ENCODE results near the gene DSCAML1.

Gene DSCAML1

DNA sequence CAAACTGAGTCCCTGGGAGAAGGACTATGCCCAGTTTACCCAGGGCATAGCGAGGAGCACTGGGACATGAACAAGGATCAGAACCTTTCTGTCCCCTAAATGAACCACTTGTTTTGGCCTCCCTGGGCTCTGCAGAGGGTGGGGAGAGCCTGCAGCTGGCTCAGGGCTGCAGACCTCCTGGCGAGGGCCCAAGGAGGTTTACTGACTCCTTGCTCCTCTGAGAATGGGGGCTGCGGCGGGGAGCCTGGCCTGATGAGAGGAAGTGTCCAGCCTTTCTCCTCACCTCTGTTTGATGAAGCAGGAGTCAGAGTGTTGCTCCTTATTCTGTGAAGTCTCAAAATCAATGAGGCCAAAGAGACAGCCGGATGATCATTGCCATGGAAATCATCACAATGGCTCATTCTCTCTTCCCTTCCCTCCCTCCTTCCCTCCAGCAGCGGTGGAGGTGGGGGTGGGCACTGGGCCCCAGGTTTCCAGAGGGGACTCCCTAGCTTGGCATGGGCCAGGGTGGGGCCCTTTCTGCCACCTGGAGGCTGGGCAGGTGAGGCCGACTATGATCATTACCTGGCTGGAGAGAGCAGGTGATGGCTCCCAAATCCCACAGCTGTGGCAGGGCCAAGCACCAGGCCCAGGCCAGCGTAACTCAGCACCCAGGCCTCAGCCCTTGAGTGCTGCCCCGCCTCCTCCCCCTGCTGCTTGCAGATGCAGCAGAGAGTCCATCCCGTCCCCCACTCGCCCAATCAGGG lies 299.6 kb downstream of the DSCAML1 start:
- Histone ChIP-seq H3K27ac (no peak overlapping the region), H3K4me3 (ENCODE audit: low read depth, low read length) (no peak overlapping the region), H3K27me3 (replicated peaks) (peaks cover 4% of the 10 kb centered on the region), H3K36me3 (replicated peaks) (no peaks in the 10 kb centered on the region)
- DNase-seq: no peak
- TF ChIP-seq, protein P1, sequence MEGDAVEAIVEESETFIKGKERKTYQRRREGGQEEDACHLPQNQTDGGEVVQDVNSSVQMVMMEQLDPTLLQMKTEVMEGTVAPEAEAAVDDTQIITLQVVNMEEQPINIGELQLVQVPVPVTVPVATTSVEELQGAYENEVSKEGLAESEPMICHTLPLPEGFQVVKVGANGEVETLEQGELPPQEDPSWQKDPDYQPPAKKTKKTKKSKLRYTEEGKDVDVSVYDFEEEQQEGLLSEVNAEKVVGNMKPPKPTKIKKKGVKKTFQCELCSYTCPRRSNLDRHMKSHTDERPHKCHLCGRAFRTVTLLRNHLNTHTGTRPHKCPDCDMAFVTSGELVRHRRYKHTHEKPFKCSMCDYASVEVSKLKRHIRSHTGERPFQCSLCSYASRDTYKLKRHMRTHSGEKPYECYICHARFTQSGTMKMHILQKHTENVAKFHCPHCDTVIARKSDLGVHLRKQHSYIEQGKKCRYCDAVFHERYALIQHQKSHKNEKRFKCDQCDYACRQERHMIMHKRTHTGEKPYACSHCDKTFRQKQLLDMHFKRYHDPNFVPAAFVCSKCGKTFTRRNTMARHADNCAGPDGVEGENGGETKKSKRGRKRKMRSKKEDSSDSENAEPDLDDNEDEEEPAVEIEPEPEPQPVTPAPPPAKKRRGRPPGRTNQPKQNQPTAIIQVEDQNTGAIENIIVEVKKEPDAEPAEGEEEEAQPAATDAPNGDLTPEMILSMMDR (IDR thresholded peaks at IDR 0.05; ENCODE audit: low read depth, low read length, missing control alignments): no peak
- in situ Hi-C loops (cut with HindIII; ENCODE audit: low pct_ligation_motif_present, low sequenced_read_pairs): no loop called here

DNA sequence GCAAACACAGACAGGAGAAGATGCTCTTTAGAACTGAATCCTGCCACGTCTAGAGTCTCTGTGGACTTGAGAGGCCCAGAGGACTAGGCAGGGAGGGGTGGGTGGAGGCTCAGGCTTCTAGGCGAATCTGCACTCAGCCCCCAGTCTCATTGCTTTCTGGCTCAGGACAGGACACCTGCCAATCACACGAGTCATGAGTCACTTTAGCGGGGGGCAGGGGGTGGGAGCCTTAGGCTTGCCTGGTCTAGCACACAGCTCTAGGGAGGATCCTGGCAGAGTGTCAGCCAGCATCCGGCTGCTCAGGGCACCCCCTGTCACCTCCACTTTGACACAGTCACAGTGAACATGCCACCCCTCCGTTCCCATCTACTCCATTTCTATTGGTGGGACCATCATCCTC lies 301.7 kb downstream of the DSCAML1 start:
- Histone ChIP-seq H3K27me3 (replicated peaks) (peaks cover 19% of the 10 kb centered on the region), H3K36me3 (replicated peaks) (no peaks in the 10 kb centered on the region), H3K27ac (no peak overlapping the region), H3K4me3 (ENCODE audit: low read depth, low read length) (no peak overlapping the region)
- DNase-seq: no peak
- TF ChIP-seq, protein P1 (IDR thresholded peaks at IDR 0.05; ENCODE audit: low read depth, low read length, missing control alignments): no peak
- in situ Hi-C loops (cut with HindIII; ENCODE audit: low pct_ligation_motif_present, low sequenced_read_pairs): no loop called here

DNA sequence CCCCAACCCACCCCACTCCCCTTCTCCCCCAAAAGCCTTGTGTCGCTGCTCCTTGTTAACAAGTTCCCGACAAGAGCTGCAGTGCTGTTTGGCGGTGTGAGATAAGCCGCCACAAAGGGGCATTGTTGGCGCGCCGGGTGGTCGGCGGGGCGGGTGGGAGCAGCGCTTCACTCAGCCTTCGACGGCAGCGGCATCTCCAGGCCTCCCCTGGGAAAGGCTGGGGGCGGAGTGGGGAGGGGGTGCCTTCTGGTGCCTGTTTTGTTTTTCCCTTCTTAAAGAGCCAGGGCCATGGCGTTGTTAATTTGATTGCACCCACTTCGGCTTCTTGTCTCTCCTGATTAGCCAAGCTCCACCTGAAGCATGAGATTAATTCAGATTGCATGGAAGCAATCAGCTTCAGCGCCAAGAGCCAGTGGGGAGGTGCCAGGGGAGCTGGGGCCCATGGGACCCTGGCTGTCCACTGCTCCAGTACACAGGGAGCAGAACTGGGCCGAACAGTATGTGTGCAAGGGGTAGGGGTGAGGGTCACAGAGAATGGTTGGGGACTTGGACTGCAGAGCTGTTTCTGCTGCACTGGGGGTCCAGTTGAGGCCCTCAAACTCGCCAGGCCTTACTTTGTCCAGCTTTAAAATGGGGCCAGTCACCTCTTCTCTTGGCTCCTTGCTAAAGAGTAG lies 304.3 kb downstream of the DSCAML1 start:
- Histone ChIP-seq H3K4me3 (ENCODE audit: low read depth, low read length) (no peak overlapping the region), H3K27me3 (replicated peaks) (peaks cover 19% of the 10 kb centered on the region), H3K36me3 (replicated peaks) (no peaks in the 10 kb centered on the region), H3K27ac (no peak overlapping the region)
- in situ Hi-C loops (cut with HindIII; ENCODE audit: low pct_ligation_motif_present, low sequenced_read_pairs): no loop called here
- TF ChIP-seq, protein P1 (IDR thresholded peaks at IDR 0.05; ENCODE audit: low read depth, low read length, missing control alignments): no peak
- DNase-seq: no peak

DNA sequence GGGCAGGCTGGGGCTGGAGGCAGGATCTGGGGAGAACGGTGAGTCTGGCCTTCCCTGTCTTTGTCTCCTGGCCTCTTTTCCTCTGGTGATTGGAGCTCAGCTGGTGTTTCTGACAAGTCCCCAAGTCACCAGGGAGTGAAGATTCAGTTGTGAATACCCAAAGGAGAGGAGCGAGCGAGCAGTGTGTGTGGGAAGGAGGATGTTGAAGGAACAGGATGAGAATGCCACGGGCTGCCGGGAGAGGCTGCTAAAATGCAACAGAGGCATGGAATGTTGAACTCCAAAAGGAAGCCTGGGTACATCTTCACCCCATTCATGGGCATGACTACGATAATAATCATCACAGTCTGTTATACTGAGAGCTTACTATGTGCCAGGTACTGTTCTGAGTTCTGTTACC lies 306.1 kb downstream of the DSCAML1 start:
- Histone ChIP-seq H3K4me3 (ENCODE audit: low read depth, low read length) (no peak overlapping the region), H3K36me3 (replicated peaks) (no peaks in the 10 kb centered on the region), H3K27ac (no peak overlapping the region), H3K27me3 (replicated peaks) (peaks cover 19% of the 10 kb centered on the region)
- DNase-seq: no peak
- TF ChIP-seq, protein P1 (IDR thresholded peaks at IDR 0.05; ENCODE audit: low read depth, low read length, missing control alignments): no peak
- in situ Hi-C loops (cut with HindIII; ENCODE audit: low pct_ligation_motif_present, low sequenced_read_pairs): no loop called here

DNA sequence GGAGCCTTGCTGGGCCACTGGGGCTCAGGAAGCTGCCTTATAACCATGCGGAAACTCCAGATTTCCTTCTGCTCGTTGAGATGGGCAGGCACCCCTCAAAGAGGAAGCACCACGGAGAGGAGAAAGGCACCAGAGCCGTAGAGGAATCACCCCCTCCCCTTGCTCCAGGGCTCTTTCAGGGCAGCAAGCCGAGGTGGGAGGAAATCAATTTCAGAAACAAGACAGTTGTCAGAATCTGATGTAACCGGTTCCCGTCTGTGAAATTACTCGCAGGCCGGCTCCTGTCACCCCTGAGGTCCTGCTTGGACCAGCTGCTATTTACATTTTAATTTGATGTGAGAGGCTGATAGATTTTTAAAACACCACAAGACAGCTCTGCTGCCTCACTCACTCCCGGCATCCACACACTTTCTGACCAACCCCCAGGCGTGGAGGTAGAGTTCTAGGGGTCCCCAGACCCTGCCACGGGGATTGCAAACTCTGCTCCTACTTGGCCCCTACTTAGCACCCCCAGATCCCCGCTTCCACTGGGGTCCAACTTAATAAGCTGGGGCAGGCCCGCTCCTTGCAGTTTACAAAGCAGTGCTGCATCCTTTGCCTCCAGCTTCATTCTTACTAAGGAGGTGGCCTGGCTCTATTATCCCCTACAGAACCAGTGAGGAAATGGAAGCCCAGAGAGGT lies 306.9 kb downstream of the DSCAML1 start:
- no peak overlapping the region for H3K4me3 ChIP-seq (ENCODE audit: low read depth, low read length)
- no peak for DNase-seq
- no peaks in the 10 kb centered on the region for H3K36me3 ChIP-seq (replicated peaks)
- in situ Hi-C loops (cut with HindIII; ENCODE audit: low pct_ligation_motif_present, low sequenced_read_pairs): no loop called here
- TF ChIP-seq, protein P1 (IDR thresholded peaks at IDR 0.05; ENCODE audit: low read depth, low read length, missing control alignments): no peak
- H3K27me3 ChIP-seq (replicated peaks): peaks cover 19% of the 10 kb centered on the region
- no peak overlapping the region for H3K27ac ChIP-seq

Measured in brain microvascular endothelial cell (primary cell).